ENCODE data around the gene AKAP7. TPM values are rescaled to one million over a fixed set of nuclear protein-coding genes. Genes with fewer than 3 reads are reported as not detected.

Gene AKAP7
- total RNA-seq, 5 donors from 2014 or later (not counting 1 experiment from before 2014, with no cell fraction given) = 9.4 to 14.0 (median 11.5) TPM

DNA sequence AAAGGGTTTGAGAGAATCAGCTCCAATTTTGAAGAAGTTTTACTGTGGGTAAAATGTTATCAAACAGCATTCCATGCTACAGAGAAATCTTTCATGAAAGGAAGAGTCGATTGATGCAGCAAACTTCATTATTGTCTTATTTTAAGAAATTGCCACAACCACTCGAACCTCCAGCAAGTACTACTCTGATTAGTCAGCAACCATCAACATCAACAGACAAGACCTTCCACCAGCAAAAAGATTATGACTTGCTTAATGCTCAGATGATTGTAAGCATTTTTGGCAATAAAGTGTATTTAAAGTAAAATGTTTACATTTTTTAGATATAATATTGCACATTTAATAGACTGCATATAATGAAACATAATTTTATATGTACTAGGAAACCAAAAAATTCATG lies 87.5 kb downstream of the AKAP7 start:
- POLR2A ChIA-PET = no interaction called here
- Mint-ChIP-seq H3K27me3 (no peaks in the 10 kb centered on the region), H3K36me3 (peaks cover 51% of the 10 kb centered on the region), H3K4me3 (no peak overlapping the region), H3K4me1 (peaks cover 31 to 35% (median 33%) of the 10 kb centered on the region in 3 donors), H3K27ac (no peak overlapping the region), H3K9me3 (no peaks in the 10 kb centered on the region)
- no peaks in the 10 kb centered on the region for H3K27me3 ChIP-seq (replicated peaks in 1 of 2; ENCODE audit: control insufficient read depth in 2 of 2, extremely low read depth in 1 of 2, insufficient read depth in 2 of 2, low read length in 1 of 2)
- peaks cover 5 to 7% of the 10 kb centered on the region in 2 donors for H3K36me3 ChIP-seq (ENCODE audit: control insufficient read depth in 2 of 2, extremely low read depth in 1 of 2, insufficient read depth in 1 of 2, low read length in 1 of 2)
- CTCF ChIA-PET = interaction anchor here in 1 of 2 donors (0.9 kb wide), 1 partner anchor 18 kb away, joined by 3 read pairs; no protein-coding TSS in a partner anchor
- ATAC-seq (replicated peaks in 1 of 4) = no peak
- no peak overlapping the region for H3K27ac ChIP-seq (ENCODE audit: low read length)
- no peak for DNase-seq
- no peak overlapping the region for H3K4me3 ChIP-seq (ENCODE audit: control insufficient read depth in 1 of 2, extremely low read depth in 1 of 2, low read length in 1 of 2)
- peaks cover 0 to 9% of the 10 kb centered on the region in 2 experiments for H3K4me1 ChIP-seq (ENCODE audit: control insufficient read depth in 1 of 2, extremely low read depth in 1 of 2, insufficient read depth in 2 of 2, low read length in 2 of 2)
- H3K9me3 ChIP-seq = no peaks in the 10 kb centered on the region
- WGBS (ENCODE audit: insufficient coverage) = no CpG with 5 or more reads among the region's 2 CpGs

DNA sequence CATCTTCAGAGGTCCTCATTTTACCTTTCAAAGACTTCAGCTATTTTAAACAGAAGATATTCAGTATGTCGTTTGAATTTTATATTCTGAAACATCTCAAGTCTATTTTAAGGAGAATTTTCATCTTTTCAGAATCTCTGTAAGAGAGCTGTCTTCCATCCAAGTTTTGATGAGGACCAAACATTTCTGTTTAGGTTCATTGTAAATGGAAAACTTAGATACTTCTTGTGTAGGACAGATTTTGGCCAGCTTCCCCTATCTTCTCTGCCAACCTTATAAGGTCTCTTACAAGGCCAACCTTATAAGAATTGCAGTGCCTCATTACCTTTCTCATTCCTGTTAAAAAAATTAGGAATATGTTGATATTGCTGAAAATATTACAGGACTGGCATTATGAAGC lies 88.1 kb downstream of the AKAP7 start:
- ChIA-PET POLR2A (interaction anchor here in 1 of 2 donors (0.6 kb wide), 1 partner anchor 1781 kb away, joined by 3 read pairs; no protein-coding TSS in a partner anchor), CTCF (interaction anchor here in 1 of 2 donors (0.9 kb wide), 1 partner anchor 18 kb away, joined by 3 read pairs; no protein-coding TSS in a partner anchor)
- H3K36me3 ChIP-seq (ENCODE audit: control insufficient read depth in 2 of 2, extremely low read depth in 1 of 2, insufficient read depth in 1 of 2, low read length in 1 of 2) = peaks cover 5 to 7% of the 10 kb centered on the region in 2 donors
- Mint-ChIP-seq H3K27ac (no peak overlapping the region), H3K4me1 (peaks cover 31 to 37% (median 33%) of the 10 kb centered on the region in 3 donors), H3K9me3 (no peaks in the 10 kb centered on the region), H3K36me3 (peaks cover 56% of the 10 kb centered on the region), H3K27me3 (no peaks in the 10 kb centered on the region), H3K4me3 (no peak overlapping the region)
- H3K9me3 ChIP-seq = no peaks in the 10 kb centered on the region
- no CpG with 5 or more reads among the region's 1 CpG for WGBS (ENCODE audit: insufficient coverage)
- ATAC-seq (replicated peaks in 1 of 4) = no peak
- no peak overlapping the region for H3K27ac ChIP-seq (ENCODE audit: low read length)
- H3K4me1 ChIP-seq (ENCODE audit: control insufficient read depth in 1 of 2, extremely low read depth in 1 of 2, insufficient read depth in 2 of 2, low read length in 2 of 2) = peaks cover 0 to 9% of the 10 kb centered on the region in 2 experiments
- no peak overlapping the region for H3K4me3 ChIP-seq (ENCODE audit: control insufficient read depth in 1 of 2, extremely low read depth in 1 of 2, low read length in 1 of 2)
- no peaks in the 10 kb centered on the region for H3K27me3 ChIP-seq (replicated peaks in 1 of 2; ENCODE audit: control insufficient read depth in 2 of 2, extremely low read depth in 1 of 2, insufficient read depth in 2 of 2, low read length in 1 of 2)
- no peak for DNase-seq

DNA sequence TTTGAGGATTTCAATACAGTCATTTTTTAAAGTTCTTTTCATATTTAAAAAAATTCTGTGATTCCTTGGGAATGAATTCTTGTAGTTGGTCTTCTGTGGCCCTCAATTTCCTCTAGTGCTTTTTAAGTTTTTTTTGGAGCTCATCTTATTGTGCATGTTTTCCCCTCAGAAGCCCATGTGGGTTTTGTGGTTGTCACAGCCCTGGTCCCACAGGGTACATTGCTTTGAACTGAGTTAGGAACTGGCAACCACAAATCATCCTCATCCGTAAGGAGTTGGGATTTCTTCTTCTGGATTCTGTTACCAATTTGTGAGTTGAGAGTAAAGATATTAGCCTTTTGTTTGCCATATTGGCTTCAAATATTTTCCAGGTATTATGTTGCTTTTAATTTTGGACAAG lies 89.9 kb downstream of the AKAP7 start:
- H3K9me3 Mint-ChIP-seq = peaks cover 0 to 4% (median under 1%) of the 10 kb centered on the region in 3 donors
- H3K4me1 Mint-ChIP-seq = peaks cover 33 to 37% (median 36%) of the 10 kb centered on the region in 3 donors
- CTCF ChIA-PET = no interaction called here
- DNase-seq (no peak), ATAC-seq (replicated peaks in 1 of 4) (no peak)
- peaks cover 5 to 7% of the 10 kb centered on the region in 2 donors for H3K36me3 ChIP-seq (ENCODE audit: control insufficient read depth in 2 of 2, extremely low read depth in 1 of 2, insufficient read depth in 1 of 2, low read length in 1 of 2)
- H3K27ac Mint-ChIP-seq = peak overlapping the region in 1 of 2 donors; percentile 52
- peaks cover 0 to 9% of the 10 kb centered on the region in 2 experiments for H3K4me1 ChIP-seq (ENCODE audit: control insufficient read depth in 1 of 2, extremely low read depth in 1 of 2, insufficient read depth in 2 of 2, low read length in 2 of 2)
- peaks cover 56% of the 10 kb centered on the region for H3K36me3 Mint-ChIP-seq
- H3K4me3 Mint-ChIP-seq = peak overlapping the region in 1 of 3 donors; percentile 23
- POLR2A ChIA-PET = interaction anchor here in 1 of 2 donors (0.7 kb wide), 1 partner anchor 908 kb away, joined by 16 read pairs; no protein-coding TSS in a partner anchor
- no peak overlapping the region for H3K4me3 ChIP-seq (ENCODE audit: control insufficient read depth in 1 of 2, extremely low read depth in 1 of 2, low read length in 1 of 2)
- H3K27me3 ChIP-seq (replicated peaks in 1 of 2; ENCODE audit: control insufficient read depth in 2 of 2, extremely low read depth in 1 of 2, insufficient read depth in 2 of 2, low read length in 1 of 2) = no peaks in the 10 kb centered on the region
- H3K27ac ChIP-seq (ENCODE audit: low read length) = no peak overlapping the region
- H3K9me3 ChIP-seq = no peaks in the 10 kb centered on the region
- no peaks in the 10 kb centered on the region for H3K27me3 Mint-ChIP-seq
- no CpG with 5 or more reads among the region's 1 CpG for WGBS (ENCODE audit: insufficient coverage)

DNA sequence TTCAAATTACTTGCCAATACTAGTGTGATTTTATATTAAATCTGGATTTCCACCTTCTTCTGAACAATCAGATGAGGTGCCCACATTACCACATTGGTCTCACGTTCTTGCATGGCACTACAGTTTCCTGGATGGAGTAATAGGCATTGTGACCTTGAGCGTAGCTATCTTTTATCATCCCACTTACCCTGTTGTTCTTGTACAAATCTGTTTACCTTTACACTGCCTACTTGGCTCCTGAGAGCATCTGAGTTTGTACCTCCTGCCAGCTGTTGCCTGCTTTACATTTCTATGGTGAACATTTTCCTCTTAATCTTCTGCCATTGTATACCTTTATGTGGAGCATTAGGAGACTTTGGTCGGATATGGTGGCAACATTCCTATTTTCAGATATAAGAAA lies 90.7 kb downstream of the AKAP7 start:
- ATAC-seq (replicated peaks in 1 of 4) (no peak), DNase-seq (no peak)
- Histone ChIP-seq H3K27me3 (replicated peaks in 1 of 2; ENCODE audit: control insufficient read depth in 2 of 2, extremely low read depth in 1 of 2, insufficient read depth in 2 of 2, low read length in 1 of 2) (no peaks in the 10 kb centered on the region), H3K36me3 (ENCODE audit: control insufficient read depth in 2 of 2, extremely low read depth in 1 of 2, insufficient read depth in 1 of 2, low read length in 1 of 2) (peaks cover 5% of the 10 kb centered on the region in 2 donors), H3K4me1 (ENCODE audit: control insufficient read depth in 1 of 2, extremely low read depth in 1 of 2, insufficient read depth in 2 of 2, low read length in 2 of 2) (peaks cover 0 to 9% of the 10 kb centered on the region in 2 experiments), H3K9me3 (no peaks in the 10 kb centered on the region), H3K27ac (ENCODE audit: low read length) (no peak overlapping the region), H3K4me3 (ENCODE audit: control insufficient read depth in 1 of 2, extremely low read depth in 1 of 2, low read length in 1 of 2) (no peak overlapping the region)
- Mint-ChIP-seq H3K27ac (no peak overlapping the region), H3K36me3 (peaks cover 54% of the 10 kb centered on the region), H3K4me1 (peaks cover 33 to 43% (median 42%) of the 10 kb centered on the region in 3 donors), H3K4me3 (no peak overlapping the region), H3K27me3 (no peaks in the 10 kb centered on the region), H3K9me3 (peaks cover 0 to 4% (median 2%) of the 10 kb centered on the region in 3 donors)
- 80% methylated on average over 2 of the region's 3 CpGs for WGBS (ENCODE audit: insufficient coverage)
- CTCF ChIA-PET = no interaction called here
- POLR2A ChIA-PET = interaction anchor here in 1 of 2 donors (0.6 kb wide), 1 partner anchor 305 kb away, joined by 3 read pairs; no protein-coding TSS in a partner anchor

DNA sequence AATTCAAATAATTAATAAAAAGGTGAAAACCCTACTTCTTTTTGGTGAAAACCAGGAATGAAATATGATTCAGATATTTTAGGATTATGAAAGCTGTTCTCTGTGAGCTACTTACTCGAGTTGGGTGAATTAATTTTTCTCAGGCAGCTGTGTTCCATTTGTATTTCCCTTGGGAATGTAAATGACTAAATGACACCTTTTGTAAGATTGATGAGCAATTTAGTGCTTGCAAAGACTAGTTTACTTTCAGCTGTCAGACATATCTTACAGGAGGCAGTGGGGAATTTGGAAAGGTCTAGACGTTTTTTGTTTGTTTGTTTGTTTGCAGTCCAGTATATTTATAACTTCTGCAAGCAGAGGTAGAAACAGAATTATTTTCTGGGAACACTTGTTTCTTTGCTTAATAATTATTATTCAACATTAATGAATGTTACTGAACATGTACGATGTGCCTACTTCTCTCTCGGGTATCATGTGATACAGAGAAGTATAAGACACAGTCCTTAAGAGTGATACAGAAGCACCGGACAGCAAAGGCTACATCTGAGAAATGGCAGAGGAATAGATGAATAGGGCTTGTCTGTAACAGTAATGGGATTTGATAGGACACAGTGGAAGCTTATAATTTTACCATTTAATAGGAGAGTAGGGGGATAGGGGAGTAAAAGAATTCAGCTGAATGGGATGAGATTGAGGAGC lies 91.3 kb downstream of the AKAP7 start:
- H3K4me1 ChIP-seq (ENCODE audit: control insufficient read depth in 1 of 2, extremely low read depth in 1 of 2, insufficient read depth in 2 of 2, low read length in 2 of 2) = peaks cover 0 to 9% of the 10 kb centered on the region in 2 experiments
- peaks cover 0 to 5% of the 10 kb centered on the region in 2 donors for H3K36me3 ChIP-seq (ENCODE audit: control insufficient read depth in 2 of 2, extremely low read depth in 1 of 2, insufficient read depth in 1 of 2, low read length in 1 of 2)
- no peak overlapping the region for H3K27ac Mint-ChIP-seq
- peaks cover 0 to 4% (median 2%) of the 10 kb centered on the region in 3 donors for H3K9me3 Mint-ChIP-seq
- no peak overlapping the region for H3K4me3 Mint-ChIP-seq
- DNase-seq = no peak
- no peaks in the 10 kb centered on the region for H3K27me3 ChIP-seq (replicated peaks in 1 of 2; ENCODE audit: control insufficient read depth in 2 of 2, extremely low read depth in 1 of 2, insufficient read depth in 2 of 2, low read length in 1 of 2)
- no peaks in the 10 kb centered on the region for H3K9me3 ChIP-seq
- CTCF ChIA-PET = interaction anchor here in 1 of 2 donors (0.5 kb wide), 1 partner anchor 24 kb away, joined by 3 read pairs; no protein-coding TSS in a partner anchor
- POLR2A ChIA-PET = interaction anchor here in 1 of 2 donors (0.6 kb wide), 1 partner anchor 304 kb away, joined by 3 read pairs; no protein-coding TSS in a partner anchor
- H3K27ac ChIP-seq (ENCODE audit: low read length) = no peak overlapping the region
- 100% methylated on average over 1 of the region's 5 CpGs for WGBS (ENCODE audit: insufficient coverage)
- no peaks in the 10 kb centered on the region for H3K27me3 Mint-ChIP-seq
- peaks cover 52% of the 10 kb centered on the region for H3K36me3 Mint-ChIP-seq
- ATAC-seq (replicated peaks in 1 of 4) = no peak
- no peak overlapping the region for H3K4me3 ChIP-seq (ENCODE audit: control insufficient read depth in 1 of 2, extremely low read depth in 1 of 2, low read length in 1 of 2)
- peaks cover 33 to 46% (median 45%) of the 10 kb centered on the region in 3 donors for H3K4me1 Mint-ChIP-seq

DNA sequence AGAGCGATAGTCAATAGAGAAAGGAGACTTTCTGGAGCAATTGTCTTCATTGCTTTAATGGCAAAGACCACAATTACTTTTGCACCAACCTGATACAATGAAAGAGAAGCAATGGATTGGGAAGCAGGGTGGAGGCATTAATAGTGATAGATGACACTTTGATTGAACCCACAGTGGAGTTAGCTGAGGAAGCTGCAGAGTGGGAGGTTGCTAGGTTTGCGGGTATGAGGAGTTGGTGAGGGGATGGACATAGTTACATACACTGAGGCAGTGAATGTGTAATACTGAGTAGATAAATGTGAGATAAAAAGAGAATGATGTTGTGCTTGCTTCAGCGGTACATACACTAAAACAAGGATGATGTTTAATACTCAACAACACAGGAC lies 91.9 kb downstream of the AKAP7 start:
- WGBS (ENCODE audit: insufficient coverage) = 100% methylated on average over 1 of the region's 3 CpGs
- peaks cover 0 to 9% of the 10 kb centered on the region in 2 experiments for H3K4me1 ChIP-seq (ENCODE audit: control insufficient read depth in 1 of 2, extremely low read depth in 1 of 2, insufficient read depth in 2 of 2, low read length in 2 of 2)
- no peak for DNase-seq
- Mint-ChIP-seq H3K36me3 (peaks cover 47% of the 10 kb centered on the region), H3K4me3 (no peak overlapping the region), H3K27me3 (no peaks in the 10 kb centered on the region), H3K4me1 (peaks cover 28 to 44% (median 42%) of the 10 kb centered on the region in 3 donors), H3K27ac (no peak overlapping the region), H3K9me3 (peaks cover 0 to 4% (median 2%) of the 10 kb centered on the region in 3 donors)
- CTCF ChIA-PET = no interaction called here
- H3K36me3 ChIP-seq (ENCODE audit: control insufficient read depth in 2 of 2, extremely low read depth in 1 of 2, insufficient read depth in 1 of 2, low read length in 1 of 2) = peaks cover 0 to 2% of the 10 kb centered on the region in 2 donors
- POLR2A ChIA-PET = no interaction called here
- no peaks in the 10 kb centered on the region for H3K9me3 ChIP-seq
- H3K4me3 ChIP-seq (ENCODE audit: control insufficient read depth in 1 of 2, extremely low read depth in 1 of 2, low read length in 1 of 2) = no peak overlapping the region
- H3K27me3 ChIP-seq (replicated peaks in 1 of 2; ENCODE audit: control insufficient read depth in 2 of 2, extremely low read depth in 1 of 2, insufficient read depth in 2 of 2, low read length in 1 of 2) = no peaks in the 10 kb centered on the region
- ATAC-seq (replicated peaks in 1 of 4) = no peak
- no peak overlapping the region for H3K27ac ChIP-seq (ENCODE audit: low read length)

Data from T-cell (primary cell).